ENCODE measurements around the gene TNFRSF18.

The TNFRSF18 gene

GRCh38 chr1:1171546-1172340 is 34.6 kb downstream of the TNFRSF18 start:
- in situ Hi-C loops (cut with MboI; ENCODE audit: low pct_unique_long_range_greater_than_20kb, low sequenced_read_pairs) = no loop called here
- no peak for DNase-seq

DNA sequence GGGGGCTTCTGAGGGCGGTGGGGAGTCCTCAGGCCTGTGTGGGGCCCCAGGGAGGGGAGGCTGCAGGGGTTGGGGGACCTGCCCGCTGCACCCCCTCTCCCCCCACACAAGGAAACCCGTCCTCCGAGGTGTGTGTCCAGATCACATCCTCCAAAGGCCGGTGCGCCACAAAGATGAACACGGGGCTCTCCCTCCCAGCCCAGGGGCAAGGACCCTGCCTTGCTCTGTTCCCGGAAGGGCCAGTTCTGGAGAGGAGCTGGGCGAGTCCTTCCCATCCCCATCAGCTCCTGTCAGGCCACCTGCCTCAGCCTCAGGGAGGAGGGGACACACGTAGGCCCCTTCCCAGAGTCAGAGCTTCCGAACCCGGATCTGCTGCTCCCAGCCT is 35.2 kb downstream of the TNFRSF18 start:
- in situ Hi-C loops (cut with MboI; ENCODE audit: low pct_unique_long_range_greater_than_20kb, low sequenced_read_pairs) = no loop called here
- no peak for DNase-seq

GRCh38 chr1:1170215-1171091 is 35.9 kb downstream of the TNFRSF18 start:
- in situ Hi-C loops (cut with MboI; ENCODE audit: low pct_unique_long_range_greater_than_20kb, low sequenced_read_pairs) = no loop called here

DNA sequence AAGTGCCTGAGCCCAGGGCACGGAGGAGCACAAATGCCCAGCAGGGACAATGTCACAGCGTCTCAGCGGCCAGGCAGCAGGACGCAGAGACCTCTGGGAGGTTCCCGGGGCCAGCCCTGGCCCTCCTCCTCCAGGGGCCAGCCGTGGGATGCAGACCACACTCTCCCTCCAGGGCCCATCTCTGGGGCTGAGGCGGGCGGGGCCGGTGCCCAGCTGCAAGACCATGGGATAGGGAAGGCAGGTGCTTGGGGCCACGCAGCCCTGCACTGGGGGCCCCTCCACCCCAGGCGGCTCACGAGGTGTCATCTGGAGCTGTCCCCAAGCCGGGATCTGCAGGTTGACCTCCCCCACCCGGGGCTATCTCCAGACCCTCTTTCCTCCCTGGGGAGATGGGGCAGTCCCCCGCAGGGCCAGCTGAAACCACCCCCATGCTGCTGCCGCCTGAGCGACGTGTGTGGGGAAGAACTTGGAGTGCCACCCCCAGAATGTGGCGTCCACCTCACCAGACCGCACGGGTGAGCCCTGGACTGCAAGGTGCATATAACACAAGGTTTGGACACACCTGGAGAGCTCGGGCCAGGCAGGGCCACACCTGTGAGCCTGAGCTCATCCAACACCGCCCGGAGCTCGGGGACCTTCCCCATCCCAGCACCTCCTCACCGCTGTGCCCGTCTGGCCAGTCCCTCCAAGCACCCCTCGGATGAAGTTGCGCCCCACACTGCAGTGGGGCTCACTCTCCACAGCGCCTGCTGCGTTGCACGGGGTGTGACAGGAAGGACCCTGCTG is 36.8 kb downstream of the TNFRSF18 start:
- in situ Hi-C loops (cut with MboI; ENCODE audit: low pct_unique_long_range_greater_than_20kb, low sequenced_read_pairs) = no loop called here
- no peak for DNase-seq

More at GRCh38 chr1:1170215-1171091, 35.9 kb downstream of the TNFRSF18 start:
- DNase-seq = peak; percentile 43

DNA sequence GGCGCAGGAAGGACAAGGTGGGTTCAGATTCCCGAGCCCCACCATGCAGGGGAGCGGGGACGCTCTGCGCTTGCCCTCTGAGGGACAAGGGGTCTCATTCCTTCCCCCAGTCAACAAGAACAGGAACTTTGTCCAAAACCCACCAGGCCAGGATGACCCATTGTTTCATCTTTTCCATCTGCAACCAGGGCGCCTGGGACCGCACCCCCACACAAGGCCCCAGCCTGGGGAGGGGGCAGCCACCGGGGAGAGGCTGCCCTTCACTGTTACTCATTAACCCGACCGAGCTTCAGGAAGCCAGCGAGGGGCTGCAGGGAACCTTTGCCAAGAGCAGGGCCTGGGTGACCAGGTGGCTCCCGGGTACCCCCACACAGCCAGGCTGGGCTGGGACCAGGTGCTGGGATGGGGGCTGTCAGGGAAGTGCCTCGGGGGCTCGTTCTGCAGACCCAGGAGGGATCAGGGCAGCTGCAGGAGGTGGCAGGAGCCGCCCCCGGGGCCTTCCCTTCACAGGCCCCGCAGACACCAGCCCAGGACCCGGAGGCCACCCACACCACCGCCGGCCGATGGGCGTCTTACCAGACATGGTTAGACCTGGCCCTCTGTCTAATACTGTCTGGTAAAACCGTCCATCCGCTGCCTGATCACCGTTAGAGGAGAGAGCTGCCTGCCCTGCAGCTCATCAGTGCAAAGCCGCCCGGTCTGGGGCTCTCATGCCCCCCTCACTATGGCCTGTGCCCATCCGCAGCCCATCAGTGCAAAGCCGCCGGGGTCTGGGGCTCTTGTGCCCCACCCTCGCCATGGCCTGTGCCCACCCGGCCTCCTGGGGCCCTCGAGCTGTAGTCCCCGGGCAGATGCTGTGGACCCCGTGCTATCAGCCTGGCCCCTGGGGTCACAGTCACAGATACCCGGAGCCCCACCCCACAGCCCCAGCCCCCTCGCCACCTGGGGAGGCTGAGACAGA is 37.7 kb downstream of the TNFRSF18 start:
- no peak for DNase-seq
- in situ Hi-C loops (cut with MboI; ENCODE audit: low pct_unique_long_range_greater_than_20kb, low sequenced_read_pairs) = no loop called here

DNA sequence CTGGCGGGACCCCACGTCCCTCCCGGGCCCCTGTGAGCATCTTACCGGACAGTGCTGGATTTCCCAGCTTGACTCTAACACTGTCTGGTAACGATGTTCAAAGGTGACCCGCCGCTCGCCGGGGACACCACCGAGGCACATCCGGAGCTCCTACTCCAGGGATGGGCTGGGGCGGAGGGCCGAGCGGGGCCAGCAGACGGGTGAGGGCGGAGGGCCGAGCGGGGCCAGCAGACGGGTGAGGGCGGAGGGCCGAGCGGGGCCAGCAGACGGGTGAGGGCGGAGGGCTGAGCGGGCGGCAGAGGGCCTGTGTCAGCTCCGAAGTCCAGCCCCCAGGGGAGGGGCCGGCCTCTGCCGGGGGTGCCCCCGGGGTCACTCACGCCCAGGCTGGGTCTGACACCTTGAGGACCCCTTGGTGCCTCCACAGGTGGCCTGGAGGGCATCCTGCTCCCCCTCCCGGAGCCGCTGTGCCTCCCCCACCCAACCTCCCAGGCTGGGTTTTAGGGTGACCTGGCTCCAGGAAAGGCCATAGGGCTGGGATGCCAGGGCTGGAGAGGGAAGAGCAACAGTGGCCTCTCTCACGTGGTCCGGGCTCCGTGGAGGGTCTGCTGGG is 38.4 kb downstream of the TNFRSF18 start:
- no peak for DNase-seq
- in situ Hi-C loops (cut with MboI; ENCODE audit: low pct_unique_long_range_greater_than_20kb, low sequenced_read_pairs) = no loop called here

DNA sequence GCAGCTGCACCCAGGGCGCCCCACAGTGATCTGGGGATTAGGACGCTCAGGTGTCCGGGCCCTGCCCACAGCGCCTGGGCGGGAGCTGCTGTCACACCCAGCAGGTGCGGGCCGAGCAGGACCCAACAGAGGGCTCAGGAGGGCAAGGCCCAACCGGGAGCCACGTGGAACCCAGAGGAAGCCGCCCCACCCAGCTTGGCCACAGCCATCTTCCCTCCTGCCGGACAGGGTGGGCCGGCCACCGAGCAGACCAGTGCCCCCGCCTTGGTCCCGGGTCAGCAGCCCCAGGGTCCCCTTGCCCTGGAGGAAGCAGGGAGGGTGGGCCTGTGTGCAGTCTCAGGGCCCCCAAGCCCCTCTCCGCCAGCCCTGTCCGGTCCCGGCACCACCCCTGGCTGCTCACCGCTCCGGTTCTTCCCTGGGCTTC is 39.0 kb downstream of the TNFRSF18 start:
- no peak for DNase-seq
- in situ Hi-C loops (cut with MboI; ENCODE audit: low pct_unique_long_range_greater_than_20kb, low sequenced_read_pairs) = no loop called here

DNA sequence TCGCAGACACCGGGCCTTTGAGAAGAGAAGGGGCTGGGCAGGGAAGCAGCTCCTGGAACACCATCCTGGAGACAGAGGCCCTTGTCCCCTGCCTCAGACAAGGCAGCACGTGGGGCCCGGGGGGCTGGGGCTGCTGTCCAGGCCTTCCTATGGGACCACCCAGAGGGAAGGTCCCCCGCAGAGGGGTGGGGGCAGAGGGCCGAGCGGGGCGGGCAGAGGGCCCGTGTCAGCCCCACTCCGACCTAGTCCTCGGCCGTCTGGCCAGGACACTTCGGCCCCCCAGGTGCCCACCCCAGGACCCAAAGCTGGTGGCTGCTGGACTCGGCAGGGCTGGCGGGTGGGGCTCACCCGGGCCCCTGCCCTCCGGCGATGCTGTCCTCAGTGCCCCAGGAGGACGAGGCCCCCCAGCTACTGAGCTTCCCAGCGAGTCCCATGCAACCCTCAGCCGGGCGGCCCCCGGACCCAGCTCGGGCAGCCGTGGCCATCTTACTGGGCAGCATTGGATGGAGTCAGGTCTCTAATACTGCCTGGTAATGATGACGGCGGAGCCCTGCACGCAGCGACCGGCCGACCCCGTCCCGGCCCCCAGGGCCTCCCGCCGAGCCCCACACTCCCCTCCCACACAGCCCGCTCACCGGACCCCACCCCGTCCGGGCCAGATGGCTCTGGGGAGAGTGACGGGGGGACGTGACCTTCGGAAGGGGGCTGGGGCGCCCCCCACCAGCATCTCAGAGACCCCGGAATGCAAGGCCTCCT is 39.6 kb downstream of the TNFRSF18 start:
- no peak for DNase-seq
- in situ Hi-C loops (cut with MboI; ENCODE audit: low pct_unique_long_range_greater_than_20kb, low sequenced_read_pairs) = no loop called here

GRCh38 chr1:1165900-1166421 is 40.4 kb downstream of the TNFRSF18 start:
- no peak for DNase-seq
- in situ Hi-C loops (cut with MboI; ENCODE audit: low pct_unique_long_range_greater_than_20kb, low sequenced_read_pairs) = no loop called here

- DNase-seq = no peak
- in situ Hi-C loops (cut with MboI; ENCODE audit: low pct_unique_long_range_greater_than_20kb, low sequenced_read_pairs) = no loop called here
These were observed 40.9 kb downstream of the TNFRSF18 start for GRCh38 chr1:1165485-1165884.

GRCh38 chr1:1164701-1165451 is 41.5 kb downstream of the TNFRSF18 start:
- in situ Hi-C loops (cut with MboI; ENCODE audit: low pct_unique_long_range_greater_than_20kb, low sequenced_read_pairs) = no loop called here
- DNase-seq = no peak

DNA sequence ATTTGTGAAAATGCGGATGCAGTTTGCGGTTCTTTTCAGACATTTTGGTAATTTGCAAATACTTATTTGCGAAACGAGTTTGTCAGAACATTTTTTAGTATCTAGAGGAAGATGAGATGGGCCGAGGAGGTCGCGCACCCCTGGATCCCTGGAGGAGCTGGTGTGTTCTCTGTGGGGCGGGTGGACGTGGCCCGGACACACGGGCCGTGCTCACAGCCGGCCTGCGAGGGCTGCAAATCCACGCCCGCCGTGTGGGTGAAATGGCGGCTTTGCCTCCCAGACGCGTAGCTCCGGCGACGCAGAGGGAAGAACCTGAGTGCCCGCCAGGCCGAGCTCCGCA is 42.1 kb downstream of the TNFRSF18 start:
- no peak for DNase-seq
- in situ Hi-C loops (cut with MboI; ENCODE audit: low pct_unique_long_range_greater_than_20kb, low sequenced_read_pairs) = no loop called here

DNA sequence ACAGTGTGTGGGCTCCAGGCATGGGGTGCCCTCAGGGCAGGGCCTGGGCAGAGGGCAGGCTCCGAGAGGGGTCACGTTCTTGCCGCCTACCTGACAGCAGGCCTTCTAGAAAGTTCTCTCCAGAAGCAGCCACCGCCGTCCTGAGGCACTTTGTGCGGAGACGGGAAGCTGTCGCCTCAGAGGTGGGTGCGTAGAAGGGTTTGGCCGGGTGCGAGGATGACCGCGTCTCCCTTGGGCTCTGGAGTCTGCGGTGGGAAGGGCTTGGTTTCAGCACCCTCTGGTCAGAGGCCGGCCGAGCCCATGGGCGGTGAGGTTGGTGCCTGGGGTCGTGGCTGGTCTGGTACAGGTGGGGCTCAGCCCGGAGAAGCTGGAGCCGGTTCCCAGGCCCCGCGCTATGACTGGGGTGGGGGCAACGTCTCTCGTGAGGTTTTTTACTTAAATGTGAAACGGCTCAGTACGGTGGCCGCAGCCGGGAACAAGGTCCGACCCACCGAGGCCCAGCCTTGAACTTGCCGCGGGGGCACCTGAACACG is 42.8 kb downstream of the TNFRSF18 start:
- in situ Hi-C loops (cut with MboI; ENCODE audit: low pct_unique_long_range_greater_than_20kb, low sequenced_read_pairs) = no loop called here
- no peak for DNase-seq

DNA sequence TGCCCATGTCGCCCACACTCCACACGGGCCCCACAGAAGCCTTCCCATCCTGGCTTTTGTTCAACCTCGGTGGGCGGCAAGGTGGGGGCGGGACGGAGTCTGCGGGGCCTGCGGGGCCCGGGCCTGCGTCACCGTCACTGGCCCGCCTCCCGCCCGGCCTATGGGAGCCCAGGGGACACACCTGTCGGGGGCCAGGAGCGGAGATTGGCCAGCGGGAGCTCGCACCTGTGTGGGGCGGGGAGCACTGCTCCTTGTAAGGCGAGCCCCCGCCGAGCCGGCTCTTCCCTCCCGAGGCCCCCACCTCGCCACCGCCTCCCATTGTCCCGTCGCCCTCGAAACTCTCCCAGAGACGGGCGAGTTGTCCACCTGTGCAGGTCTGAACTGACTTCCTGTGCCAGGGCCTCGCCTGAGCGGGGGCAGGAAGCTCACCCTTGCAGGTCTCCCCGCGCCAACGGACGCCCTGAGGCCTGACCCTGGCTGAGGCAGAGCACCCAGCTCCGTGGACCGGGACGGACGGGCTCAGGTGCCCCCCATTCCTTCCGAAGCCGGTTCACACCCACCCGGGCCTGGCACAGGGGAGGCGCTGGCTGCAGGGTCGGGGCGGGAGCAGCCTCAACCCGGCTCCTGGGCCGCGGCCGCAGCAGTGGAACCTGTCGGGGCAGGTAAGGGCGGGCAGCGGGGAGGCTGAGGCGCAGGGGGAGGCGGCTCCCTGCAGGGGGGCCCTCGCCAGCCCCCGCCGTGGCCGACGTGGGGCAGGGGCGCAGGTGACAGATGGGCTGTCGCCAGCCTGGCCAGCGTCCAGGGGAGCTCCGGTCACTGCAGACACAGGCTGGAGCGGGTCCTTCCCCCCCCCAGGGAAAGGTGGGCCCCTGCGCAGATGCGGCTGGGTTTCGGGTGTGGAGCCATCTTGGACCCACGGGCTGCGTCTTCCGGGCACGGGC is 43.5 kb downstream of the TNFRSF18 start:
- in situ Hi-C loops (cut with MboI; ENCODE audit: low pct_unique_long_range_greater_than_20kb, low sequenced_read_pairs) = no loop called here
- no peak for DNase-seq

DNA sequence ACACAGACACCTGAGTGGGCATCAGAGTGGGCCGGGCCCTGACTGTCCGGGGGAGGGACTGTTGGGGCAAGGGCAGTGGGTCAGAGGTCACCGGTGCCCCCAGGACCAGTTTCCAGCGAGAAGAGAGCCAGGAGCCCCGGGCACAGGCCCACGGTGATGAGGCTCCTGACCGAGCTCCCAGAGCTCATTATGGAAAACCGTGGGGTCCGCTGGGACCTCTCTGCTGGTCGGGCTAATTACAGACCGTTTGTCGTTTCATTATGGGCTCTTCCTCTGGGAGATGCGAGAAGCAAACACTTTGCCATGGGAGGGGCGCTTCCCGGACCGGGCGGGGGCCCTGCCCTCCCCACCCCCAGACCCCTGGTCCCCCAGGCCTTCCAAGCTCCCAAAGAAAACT is 44.7 kb downstream of the TNFRSF18 start:
- in situ Hi-C loops (cut with MboI; ENCODE audit: low pct_unique_long_range_greater_than_20kb, low sequenced_read_pairs) = no loop called here
- no peak for DNase-seq
